GM19043 (cell line): Measurements from ENCODE around the gene ACE.

Experiments
- ATAC-seq: cut with Tn5 transposase; IDR thresholded peaks from one replicate; pipeline ENCODE4 v1.9.1; 2021; ENCODE audit warnings: low read depth; ENCODE audit not compliant: unreplicated experiment

ACE gene

DNA sequence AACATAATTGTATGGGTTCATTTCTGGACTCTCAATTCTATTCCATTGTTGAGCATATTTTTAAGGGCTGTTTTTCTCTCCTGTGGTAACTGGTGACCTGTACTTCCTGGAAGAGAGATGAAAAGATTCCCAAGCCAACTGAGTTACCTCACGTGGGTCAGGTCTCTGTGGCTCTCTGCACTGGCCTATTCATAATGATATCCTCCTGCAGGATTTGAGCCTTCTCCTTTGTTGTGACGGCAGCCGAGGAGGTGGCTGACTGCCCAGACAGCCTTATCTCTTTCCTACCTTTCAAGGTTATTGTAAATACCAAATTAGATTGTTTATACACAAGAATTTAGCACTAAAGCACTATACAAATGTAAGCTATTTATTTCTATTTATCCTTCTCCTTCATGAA lies 2.7 kb upstream of the ACE start:
- no peak for ATAC-seq

DNA sequence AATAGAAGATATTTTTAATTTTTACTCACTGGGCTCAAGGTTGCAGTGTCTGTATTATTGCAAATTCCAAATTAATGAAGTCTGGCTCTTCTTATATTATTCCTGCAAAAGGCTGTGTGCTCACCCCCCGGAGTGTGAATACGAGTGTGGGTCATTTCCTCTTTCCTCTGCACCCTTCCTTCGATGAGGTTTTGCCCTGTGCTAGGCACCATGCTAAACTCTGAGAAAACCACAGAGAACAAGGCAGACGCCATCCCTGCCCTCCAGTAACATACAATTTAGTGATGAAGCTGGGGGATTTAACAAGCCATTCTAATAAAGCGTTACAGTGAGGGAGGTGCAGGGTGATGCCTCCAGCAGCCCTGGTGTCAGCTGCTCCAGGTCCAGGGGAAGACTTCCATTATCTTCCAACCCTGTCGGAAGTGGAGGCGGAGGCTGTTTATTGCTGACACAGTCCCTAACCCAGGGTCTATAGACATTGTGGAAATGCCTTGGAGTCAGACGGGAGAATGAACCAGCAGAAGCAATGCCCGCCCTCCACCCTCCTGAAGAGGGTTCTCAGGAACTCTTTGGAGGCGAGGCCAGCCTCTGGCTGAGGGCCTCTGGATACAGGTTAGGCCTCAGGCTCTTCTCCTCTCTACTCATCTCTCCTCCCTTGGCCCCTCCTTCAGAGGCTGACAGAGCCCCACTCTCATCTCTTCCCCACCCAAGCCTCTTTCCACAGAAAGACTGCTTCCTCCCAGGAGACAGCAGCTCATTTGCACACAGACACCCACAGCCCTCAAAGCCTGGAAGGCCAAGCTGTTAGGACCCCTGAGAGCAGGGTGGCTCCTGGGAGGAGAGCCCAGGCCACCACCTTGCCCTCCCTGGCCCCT lies 2.0 kb upstream of the ACE start:
- ATAC-seq = no peak

DNA sequence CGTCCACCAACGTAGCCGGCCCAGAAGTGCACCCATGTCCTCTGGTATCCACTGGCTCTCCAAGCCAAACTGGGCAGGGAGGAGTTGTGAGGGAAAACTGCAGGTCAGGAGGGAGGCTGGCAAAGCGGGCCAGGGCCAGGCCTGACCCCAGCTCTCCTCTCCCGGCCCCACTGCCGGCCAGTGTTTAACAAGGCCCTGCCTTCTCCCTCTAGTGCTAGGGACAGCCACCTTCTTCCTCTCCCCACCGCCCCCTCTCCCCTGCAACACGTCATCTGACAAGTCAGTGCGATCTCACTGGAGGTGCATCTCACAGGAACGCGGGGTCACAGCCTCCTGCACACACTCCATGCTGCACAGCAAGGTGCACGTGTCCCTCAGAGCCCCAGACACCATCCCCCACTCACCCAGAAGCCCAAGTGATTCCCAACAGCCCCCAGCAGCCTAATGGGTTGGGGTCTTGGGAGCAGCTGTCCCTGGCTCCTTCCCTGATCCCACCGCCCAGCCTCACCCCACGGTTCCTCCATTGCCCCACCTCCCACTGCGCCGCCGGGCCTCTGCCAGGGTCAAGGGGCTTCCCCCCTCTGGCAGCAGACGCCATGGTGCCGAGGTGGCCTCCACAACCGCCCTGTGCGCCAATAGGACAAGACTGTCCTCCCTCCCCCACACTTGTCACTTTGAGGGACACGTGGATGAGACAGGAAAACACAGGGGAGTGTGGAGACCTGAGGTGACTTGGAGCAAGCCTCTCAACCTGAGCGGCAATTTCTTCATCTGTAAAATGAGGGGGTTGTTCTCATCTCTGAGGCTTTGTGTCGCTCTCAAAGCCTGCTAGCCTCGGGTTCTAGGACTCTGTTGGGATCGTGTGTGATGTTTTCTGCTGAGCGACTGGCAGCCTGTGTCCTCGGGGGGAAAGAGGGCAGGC lies 1.1 kb upstream of the ACE start:
- no peak for ATAC-seq

DNA sequence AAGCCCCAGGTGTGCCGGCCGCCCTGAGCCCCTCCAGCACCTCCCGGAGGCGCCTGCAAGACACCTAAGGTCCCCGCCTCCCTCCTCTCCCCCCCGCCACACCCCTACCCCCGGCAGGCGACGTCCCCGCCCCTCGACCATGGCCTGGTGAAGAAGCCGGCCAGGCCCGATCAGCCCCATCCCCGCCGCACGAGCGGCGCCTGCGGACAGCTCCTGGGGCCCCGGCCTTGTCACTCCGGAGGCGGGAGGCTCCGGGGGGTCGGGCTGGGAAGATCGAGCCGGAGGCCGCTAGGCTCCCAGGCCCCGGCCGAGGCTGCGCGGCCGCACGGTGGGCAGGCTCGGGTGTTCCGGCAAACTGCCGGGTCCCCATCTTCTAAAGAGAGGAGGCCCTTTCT lies 405 bp upstream of the ACE start:
- no peak for ATAC-seq

DNA sequence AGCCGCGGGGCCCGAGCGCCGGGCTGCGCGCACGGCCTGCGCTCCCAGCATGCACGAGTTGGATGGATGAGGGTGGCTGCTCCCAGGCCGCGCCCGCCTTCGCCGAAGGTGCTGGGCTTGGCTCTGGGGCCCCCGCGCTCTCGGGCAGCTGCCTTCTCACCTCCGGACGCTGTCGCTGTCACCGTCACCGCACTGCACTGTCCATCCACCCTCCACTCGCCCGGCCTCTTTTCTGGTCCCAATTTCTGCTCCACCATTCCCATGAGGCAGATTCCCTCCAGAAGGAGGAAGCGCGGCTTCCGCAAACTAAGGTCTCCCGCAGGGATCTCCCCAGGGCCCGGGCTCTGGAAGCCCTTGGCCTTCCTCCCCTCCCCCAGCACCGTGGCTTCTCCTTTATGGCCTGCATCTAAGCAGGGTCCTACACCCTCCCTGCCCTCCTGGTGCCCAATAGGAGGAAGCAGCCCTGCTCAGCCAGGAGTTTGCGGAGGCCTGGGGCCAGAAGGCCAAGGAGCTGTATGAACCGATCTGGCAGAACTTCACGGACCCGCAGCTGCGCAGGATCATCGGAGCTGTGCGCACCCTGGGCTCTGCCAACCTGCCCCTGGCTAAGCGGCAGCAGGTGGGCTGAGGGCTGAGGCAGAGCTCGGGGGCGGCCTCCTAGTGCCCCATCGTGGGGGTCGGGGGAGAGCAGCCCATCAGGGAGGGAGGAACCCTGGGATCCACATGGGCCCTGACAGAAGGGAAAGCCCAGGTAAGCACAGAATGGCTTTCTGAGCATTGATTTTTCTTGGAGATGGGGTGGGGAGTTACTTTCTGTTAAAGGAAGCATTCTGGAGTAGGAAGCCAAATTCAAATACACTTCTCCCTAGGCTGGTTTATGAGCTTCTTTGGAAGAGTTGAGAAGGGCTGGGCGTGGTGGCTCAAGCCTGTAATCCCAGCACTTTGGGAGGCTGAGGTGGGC lies 899 bp downstream of the ACE start:
- no peak for ATAC-seq

DNA sequence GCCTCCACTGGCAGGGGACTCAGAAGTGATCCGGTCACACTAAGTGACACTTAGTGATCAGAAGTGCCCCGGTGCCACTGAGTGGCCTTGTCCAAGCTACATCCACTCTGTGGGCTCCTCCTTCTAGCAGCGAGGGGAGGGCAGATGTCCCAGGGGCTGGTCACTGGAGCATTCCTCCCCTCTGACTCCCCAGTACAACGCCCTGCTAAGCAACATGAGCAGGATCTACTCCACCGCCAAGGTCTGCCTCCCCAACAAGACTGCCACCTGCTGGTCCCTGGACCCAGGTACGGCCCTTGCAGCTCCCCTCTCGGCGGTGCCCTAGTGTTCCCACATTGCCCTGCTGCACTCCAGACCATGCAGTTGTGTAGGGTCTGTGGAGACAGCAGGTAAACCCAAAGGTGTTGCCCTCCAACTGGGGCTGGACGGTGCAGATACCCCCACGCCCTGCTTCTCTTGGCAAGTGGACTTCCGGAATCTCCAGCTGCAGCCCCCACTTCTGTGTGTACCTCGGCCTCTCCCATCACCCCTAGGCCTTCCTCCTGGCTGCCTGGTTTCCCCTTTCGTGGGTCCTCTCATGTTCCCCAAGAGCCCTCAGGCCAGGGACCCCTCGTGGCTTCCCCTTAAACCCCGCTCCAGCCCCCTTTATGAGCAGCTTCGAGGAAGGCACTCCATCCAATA lies 2.1 kb downstream of the ACE start:
- no peak for ATAC-seq

DNA sequence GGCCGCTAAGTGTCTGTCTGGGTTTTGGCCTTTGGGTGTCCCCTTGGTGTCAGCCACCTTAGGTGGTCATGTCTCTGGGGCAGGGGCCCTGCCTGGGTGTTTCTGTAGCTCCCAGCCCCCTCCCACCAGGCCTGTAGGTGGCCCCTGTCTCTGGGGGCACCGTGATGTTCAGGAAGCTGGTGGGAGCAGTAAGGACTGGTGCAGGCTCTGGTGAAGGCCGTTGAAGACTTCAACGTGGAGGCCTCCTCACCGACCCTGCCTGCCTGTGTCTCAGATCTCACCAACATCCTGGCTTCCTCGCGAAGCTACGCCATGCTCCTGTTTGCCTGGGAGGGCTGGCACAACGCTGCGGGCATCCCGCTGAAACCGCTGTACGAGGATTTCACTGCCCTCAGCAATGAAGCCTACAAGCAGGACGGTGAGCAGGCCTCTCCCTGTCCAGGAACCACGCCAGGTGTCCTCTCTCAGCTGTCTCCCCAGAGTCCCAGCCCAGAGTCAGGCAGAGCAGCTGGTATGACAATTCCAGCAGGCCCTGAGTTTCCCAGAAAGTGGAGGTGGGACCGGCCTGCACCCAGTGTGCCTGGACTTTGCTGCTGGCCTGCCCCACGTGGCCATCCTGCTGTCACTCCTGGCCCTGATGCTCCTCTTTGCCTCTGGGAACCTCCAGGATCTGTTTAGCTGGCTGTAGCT lies 2.8 kb downstream of the ACE start:
- no peak for ATAC-seq

DNA sequence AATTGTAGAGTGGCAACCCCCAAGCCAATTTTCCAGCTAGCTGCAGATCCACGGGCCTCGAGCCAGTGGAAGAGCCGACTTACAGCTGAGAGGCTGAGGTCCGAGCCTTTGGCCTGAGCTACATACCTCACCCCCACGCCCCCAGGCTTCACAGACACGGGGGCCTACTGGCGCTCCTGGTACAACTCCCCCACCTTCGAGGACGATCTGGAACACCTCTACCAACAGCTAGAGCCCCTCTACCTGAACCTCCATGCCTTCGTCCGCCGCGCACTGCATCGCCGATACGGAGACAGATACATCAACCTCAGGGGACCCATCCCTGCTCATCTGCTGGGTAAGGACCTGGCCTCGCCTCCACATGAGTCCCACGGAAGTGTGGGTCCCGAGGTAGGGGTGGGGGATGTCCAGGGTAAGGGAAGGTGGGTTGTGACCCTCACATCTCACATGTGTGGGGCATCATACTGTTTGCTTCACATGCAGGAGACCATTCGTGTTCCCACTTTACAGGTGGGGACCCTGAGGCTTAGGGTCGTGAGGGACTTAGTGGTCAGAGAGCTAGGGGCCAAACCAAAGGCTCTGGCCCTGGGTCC lies 3.4 kb downstream of the ACE start:
- ATAC-seq = no peak

DNA sequence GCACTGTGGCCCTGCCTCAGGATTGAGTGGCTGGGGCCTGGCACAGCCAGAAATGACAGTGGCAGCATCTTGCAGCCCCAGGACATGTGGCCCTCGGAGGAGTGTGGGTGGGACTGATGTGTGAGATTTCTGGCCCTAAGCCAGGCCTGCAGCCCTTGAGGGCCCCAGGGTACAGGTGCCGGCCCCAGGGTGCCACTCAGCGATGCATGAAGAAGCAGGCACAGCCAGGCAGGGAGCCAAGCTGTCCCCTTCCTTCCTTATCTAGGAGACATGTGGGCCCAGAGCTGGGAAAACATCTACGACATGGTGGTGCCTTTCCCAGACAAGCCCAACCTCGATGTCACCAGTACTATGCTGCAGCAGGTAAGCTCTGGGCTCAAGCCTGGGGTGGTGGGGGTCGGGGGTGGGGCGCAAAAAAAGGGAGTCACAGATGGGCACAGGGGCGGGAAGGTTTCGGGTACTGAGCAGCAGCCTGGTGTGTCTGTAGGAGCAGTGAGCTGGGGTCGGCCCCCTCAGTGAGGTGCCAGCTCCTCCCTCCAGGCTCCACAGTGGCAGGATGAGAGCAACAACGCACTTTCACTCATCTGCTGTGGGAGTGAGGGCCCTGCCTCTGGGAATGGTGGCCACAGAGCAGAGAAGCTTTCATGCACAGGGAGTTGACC lies 4.1 kb downstream of the ACE start:
- ATAC-seq = no peak

DNA sequence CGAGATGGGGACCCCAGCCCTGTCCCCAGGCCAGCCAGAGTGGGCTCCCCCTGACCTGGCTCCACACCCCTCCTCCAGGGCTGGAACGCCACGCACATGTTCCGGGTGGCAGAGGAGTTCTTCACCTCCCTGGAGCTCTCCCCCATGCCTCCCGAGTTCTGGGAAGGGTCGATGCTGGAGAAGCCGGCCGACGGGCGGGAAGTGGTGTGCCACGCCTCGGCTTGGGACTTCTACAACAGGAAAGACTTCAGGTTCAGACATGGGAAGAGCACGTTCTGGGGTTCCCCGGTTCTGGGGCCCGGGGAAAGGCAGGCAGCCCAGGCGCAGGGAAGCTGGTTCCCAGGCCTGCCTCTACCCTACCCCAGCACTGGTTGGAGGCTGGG lies 4.6 kb downstream of the ACE start:
- no peak for ATAC-seq

DNA sequence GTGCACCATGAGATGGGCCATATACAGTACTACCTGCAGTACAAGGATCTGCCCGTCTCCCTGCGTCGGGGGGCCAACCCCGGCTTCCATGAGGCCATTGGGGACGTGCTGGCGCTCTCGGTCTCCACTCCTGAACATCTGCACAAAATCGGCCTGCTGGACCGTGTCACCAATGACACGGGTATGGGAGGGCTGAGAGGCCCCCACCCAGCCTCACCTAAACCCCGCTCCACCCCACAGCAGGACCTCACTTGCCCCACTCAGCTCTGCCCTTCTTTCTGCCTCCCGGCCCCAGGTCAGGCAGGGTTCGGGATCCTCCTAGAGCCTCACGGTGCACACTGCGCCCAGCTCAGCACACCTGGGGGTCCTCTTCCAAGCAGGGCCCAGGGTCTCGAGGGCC lies 5.6 kb downstream of the ACE start:
- ATAC-seq = no peak

DNA sequence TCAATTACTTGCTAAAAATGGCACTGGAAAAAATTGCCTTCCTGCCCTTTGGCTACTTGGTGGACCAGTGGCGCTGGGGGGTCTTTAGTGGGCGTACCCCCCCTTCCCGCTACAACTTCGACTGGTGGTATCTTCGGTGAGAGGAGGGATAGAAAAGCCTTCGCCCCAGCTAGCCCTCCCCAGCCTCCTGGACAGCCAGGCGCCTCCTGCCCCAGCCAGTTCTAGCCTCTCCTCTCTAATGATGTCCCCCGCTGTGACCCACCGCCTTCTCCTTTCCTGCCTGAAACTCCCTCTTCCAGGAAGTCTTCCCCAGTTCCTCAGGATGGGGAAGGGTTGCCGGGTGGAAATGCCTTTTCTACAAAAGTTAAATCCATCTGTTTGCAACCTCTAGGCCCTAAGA lies 6.2 kb downstream of the ACE start:
- no peak for ATAC-seq

DNA sequence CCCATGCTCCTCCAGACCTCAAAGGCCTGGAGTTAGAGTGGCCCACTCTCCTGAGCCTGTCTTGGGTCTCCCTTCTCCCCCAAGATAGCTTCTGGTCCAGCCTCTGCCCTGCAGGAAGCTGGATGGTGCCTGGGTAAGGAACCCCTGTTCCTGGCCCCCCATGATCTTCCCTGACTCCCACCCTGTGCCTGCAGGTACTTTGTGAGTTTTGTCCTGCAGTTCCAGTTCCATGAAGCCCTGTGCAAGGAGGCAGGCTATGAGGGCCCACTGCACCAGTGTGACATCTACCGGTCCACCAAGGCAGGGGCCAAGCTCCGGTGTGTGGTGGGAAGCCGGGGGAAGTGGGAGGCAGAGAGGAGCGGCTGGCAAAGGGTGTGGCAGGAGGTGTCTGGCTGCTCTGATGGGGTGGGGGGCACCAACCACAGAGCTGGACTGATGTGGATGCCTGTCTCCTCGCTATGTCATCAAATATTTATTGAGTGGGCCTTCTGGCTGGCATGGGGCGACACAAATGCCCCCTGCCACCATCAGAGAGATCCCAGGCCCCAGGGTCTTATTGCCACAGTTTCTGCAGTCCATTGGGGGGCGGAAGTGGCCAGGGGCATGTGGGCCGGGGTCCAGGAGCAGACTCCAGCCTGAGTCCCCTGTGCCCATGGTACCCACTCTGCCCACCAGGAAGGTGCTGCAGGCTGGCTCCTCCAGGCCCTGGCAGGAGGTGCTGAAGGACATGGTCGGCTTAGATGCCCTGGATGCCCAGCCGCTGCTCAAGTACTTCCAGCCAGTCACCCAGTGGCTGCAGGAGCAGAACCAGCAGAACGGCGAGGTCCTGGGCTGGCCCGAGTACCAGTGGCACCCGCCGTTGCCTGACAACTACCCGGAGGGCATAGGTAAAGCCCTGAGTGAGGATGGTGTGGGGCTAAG lies 7.1 kb downstream of the ACE start:
- no peak for ATAC-seq

DNA sequence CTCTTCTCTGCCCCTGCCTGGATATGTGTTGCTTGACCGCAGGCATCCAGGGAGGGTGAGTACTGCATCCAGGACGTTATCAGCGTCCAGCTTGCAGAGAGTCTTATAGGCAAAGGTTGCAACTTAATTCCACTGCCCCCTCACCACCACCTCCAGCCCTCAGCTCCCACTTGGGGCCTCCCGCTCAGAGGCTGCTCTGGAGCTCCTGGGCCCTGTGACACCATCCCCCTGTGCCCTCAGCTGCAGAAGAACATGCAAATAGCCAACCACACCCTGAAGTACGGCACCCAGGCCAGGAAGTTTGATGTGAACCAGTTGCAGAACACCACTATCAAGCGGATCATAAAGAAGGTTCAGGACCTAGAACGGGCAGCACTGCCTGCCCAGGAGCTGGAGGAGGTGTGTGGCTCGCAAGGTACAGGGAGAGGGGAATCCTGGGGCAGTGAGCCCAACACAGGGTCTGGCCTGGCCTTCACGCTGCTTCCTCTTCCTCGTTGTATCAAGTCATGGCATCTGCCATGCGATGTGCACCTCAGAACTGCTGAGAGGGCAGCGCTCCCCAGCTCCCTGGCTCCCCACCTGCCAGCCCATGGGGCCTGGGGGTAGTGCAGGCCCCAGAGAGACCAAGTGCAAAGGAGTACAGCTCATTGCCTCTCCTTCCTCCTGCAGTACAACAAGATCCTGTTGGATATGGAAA lies 9.6 kb downstream of the ACE start:
- ATAC-seq = no peak

DNA sequence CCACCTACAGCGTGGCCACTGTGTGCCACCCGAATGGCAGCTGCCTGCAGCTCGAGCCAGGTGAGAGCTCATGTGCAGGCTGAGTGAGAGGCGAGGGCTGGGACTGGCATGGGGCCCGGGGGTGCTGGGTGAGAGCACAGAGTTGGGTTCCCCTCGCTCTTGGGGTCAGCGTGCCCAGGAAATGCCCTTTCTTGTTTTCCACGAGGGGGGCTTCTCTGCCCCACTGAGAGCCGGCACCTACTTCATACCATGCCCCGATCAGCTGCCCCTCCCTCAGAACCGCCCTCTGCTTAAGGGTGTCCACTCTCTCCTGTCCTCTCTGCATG lies 10.1 kb downstream of the ACE start:
- ATAC-seq = no peak

DNA sequence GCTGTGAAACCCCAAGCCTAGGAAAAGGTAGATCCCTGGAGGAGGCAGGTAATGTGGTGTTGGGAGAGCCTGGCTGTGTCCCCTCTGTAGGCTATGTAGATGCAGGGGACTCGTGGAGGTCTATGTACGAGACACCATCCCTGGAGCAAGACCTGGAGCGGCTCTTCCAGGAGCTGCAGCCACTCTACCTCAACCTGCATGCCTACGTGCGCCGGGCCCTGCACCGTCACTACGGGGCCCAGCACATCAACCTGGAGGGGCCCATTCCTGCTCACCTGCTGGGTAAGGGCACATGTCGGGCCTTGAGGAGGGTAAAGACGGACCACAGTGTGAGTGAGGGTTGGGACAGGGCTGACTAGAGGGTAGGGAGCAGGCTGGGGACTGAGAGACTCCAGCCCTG lies 12.0 kb downstream of the ACE start:
- ATAC-seq = no peak

DNA sequence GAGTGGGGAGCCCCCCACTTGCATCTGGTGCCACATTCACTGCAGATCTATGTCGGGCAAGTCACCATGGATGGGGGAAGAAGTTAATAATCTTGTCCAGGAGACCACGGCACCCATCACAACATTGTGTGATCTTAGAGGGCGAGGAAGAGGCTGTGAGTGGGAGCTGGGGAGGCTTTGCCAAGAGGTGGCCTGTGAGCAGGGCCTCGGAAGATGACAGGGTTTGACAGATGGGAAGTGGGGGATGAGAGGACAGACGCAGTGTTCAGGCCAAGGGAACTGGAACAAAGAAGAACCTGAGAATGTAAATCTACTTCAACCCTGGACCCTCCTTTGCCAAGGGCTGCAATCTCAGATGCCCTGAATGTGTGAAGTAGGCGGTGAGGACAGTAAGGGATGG lies 12.4 kb downstream of the ACE start:
- no peak for ATAC-seq
